ENCODE measurements around the gene HGS. TPM values are rescaled to one million over a fixed set of nuclear protein-coding genes. Genes with fewer than 3 reads are reported as not detected.

HGS gene
- total RNA-seq, 1 donor from 2014 or later = 211 TPM

DNA sequence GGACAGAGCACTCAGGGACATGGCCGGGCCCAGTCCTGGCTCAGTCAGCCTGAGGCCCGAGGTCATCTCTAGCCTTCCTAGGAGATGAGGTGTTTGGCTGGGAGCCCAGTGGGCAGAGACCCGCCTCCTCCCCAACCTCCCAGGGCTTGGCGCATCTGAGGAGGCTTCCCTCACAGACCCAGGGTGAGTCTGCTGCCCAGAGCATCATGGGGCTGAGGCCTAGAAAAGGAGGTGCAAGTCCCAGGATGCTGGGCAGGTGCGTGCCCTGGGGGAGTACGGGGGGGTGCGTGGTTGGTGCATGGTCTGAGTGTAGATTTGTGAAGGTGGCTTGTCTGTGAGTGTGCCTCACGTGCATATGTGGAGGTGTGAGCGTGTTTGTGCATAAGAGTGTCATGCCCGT lies 32.1 kb upstream of the HGS start:
- H3K36me3 ChIP-seq = no peaks in the 10 kb centered on the region
- H3K27me3 ChIP-seq = peaks cover 5% of the 10 kb centered on the region
- no peak overlapping the region for H3K27ac ChIP-seq
- intact Hi-C loops (cut with DNase I) = no loop called here
- no peak overlapping the region for H3K4me3 ChIP-seq
- peaks cover 0 to 4% of the 10 kb centered on the region in 2 donors for H3K9me3 ChIP-seq
- TF ChIP-seq, protein P1, sequence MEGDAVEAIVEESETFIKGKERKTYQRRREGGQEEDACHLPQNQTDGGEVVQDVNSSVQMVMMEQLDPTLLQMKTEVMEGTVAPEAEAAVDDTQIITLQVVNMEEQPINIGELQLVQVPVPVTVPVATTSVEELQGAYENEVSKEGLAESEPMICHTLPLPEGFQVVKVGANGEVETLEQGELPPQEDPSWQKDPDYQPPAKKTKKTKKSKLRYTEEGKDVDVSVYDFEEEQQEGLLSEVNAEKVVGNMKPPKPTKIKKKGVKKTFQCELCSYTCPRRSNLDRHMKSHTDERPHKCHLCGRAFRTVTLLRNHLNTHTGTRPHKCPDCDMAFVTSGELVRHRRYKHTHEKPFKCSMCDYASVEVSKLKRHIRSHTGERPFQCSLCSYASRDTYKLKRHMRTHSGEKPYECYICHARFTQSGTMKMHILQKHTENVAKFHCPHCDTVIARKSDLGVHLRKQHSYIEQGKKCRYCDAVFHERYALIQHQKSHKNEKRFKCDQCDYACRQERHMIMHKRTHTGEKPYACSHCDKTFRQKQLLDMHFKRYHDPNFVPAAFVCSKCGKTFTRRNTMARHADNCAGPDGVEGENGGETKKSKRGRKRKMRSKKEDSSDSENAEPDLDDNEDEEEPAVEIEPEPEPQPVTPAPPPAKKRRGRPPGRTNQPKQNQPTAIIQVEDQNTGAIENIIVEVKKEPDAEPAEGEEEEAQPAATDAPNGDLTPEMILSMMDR (IDR thresholded peaks at IDR 0.05) = no peak
- DNase-seq (ENCODE audit: low spot score in 2 of 2) = no peak
- no peaks in the 10 kb centered on the region for H3K4me1 ChIP-seq

- H3K27ac ChIP-seq = no peak overlapping the region
- H3K4me1 ChIP-seq = no peaks in the 10 kb centered on the region
- no peak for DNase-seq (ENCODE audit: low spot score in 2 of 2)
- peaks cover 5% of the 10 kb centered on the region for H3K27me3 ChIP-seq
- intact Hi-C loops (cut with DNase I) = no loop called here
- TF ChIP-seq, protein P1 (IDR thresholded peaks at IDR 0.05) = no peak
- no peaks in the 10 kb centered on the region for H3K36me3 ChIP-seq
- H3K9me3 ChIP-seq = peaks cover 0 to 4% of the 10 kb centered on the region in 2 donors
- H3K4me3 ChIP-seq = no peak overlapping the region
Observed at GRCh38 chr17:81652906-81653771, 30.7 kb upstream of the HGS start.

DNA sequence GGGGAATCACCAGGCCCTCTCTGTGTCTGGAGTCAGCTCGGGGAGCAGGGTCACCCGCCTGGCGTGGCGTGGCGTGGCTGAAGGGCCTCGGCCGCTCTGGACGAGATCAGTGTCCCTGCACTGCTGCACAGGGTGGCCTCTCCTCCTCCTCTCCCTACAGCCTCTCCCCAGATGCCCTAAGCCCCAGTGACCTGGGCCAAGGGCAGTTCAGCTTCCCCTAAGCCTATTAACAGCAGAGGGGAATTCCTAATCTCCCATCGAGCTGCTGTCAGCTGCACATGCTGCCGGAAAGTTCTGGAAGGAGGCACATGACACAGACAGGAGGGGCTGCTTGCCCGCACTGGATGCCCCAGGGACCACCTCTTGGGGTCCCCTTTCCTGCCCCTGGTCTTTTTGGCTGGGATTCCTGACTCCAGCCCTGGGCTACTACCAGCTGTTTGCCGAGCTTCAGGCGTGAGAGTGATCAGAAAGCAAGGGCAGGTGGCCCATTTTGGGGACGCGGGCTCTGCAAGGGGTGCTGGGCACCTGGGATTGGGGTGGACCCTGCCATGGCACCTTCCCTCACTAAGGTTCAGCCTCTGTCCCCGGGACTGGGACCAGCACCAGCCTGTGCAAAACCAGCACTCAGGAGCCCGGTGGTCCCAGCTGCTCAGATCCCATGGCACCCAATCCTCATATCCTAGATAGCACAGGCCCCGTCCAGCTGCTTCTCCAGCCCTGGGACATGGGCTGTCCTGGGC lies 28.3 kb upstream of the HGS start:
- no peak overlapping the region for H3K27ac ChIP-seq
- no peak for DNase-seq (ENCODE audit: low spot score in 2 of 2)
- intact Hi-C loops (cut with DNase I) = no loop called here
- H3K27me3 ChIP-seq = peaks cover 5% of the 10 kb centered on the region
- H3K4me1 ChIP-seq = no peaks in the 10 kb centered on the region
- H3K4me3 ChIP-seq = no peak overlapping the region
- TF ChIP-seq, protein P1 (IDR thresholded peaks at IDR 0.05) = no peak
- no peaks in the 10 kb centered on the region for H3K9me3 ChIP-seq
- H3K36me3 ChIP-seq = no peaks in the 10 kb centered on the region

DNA sequence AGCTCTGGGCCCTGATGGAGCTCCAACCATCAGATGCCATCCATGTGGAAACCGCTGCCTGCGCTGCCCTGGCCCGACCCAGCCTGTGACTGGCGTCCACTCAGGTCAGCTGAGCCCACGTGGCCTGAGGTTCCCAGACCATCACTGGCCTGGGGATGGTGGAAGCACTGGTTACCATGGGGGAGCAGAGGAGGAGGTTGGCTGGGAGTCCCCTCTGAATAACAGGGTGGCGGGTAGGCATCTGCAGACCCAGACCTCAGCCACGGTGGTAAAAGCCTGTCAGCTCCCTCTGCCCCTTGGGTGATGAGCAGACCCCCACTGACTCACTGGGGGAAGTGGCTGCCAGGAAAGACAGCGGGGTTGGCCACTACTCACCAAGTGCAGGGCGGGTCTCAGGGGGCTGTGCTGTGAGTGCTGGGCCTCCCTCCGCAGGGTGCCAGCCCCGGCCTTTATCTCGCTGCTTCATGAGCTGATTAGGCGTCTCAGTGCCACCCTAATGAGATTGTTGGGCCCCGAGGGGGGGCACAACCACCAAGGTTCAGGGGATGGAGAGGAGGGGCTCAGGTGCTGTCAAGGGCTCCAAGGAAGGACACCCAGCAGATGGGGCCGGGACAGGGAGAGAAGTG lies 27.6 kb upstream of the HGS start, which contains the start of gene PDE6G:
TSS of gene PDE6G (minus strand) at position 425 of the 626 bp plus-strand sequence. CDS start 3,237 bp downstream, outside the sequence.
- H3K4me3 ChIP-seq = no peak within 1 kb of the TSS
- H3K9me3 ChIP-seq = no peaks in the 10 kb centered on the region
- no peak for DNase-seq (ENCODE audit: low spot score in 2 of 2)
- H3K27ac ChIP-seq = no peak within 1 kb of the TSS
- TF ChIP-seq, protein P1 (IDR thresholded peaks at IDR 0.05) = no peak
- H3K27me3 ChIP-seq = peaks cover 5% of the 10 kb centered on the region
- no peaks in the 10 kb centered on the region for H3K4me1 ChIP-seq
- intact Hi-C loops (cut with DNase I) = no loop called here
- H3K36me3 ChIP-seq = no peaks in the 10 kb centered on the region

GRCh38 chr17:81656835-81657234 lies 27.0 kb upstream of the HGS start:
- no peaks in the 10 kb centered on the region for H3K4me1 ChIP-seq
- no peak overlapping the region for H3K27ac ChIP-seq
- no peak for DNase-seq (ENCODE audit: low spot score in 2 of 2)
- TF ChIP-seq, protein P1 (IDR thresholded peaks at IDR 0.05) = no peak
- no peak overlapping the region for H3K4me3 ChIP-seq
- intact Hi-C loops (cut with DNase I) = no loop called here
- peaks cover 5% of the 10 kb centered on the region for H3K27me3 ChIP-seq
- H3K9me3 ChIP-seq = no peaks in the 10 kb centered on the region
- H3K36me3 ChIP-seq = no peaks in the 10 kb centered on the region
